PFSK-1 (cell line): ENCODE measurements around the gene HIF1A.

Experiments used
- POLR2AphosphoS5 ChIP-seq: IDR thresholded peaks from 2 replicates; pipeline ENCODE4 v1.6.1; 2012; ENCODE audit warnings: low read depth, mild to moderate bottlenecking, control low read depth, low read length, moderate library complexity
- REST ChIP-seq, 2 experiments: IDR thresholded peaks; 2 replicates each; pipeline versions ENCODE4 v1.6.1 to v1.8.0; 2011 to 2012; ENCODE audit warnings: low read depth in 2 of 2, low read length in 2 of 2, control low read depth in 1 of 2, inconsistent platforms in 1 of 2, mild to moderate bottlenecking in 1 of 2, moderate library complexity in 1 of 2; ENCODE audit not compliant: insufficient read depth in 1 of 2
- SIN3A ChIP-seq: IDR thresholded peaks from 2 replicates; pipeline ENCODE4 v1.6.1; 2012; ENCODE audit warnings: mild to moderate bottlenecking, low read length, moderate library complexity, borderline replicate concordance; ENCODE audit not compliant: insufficient read depth

GRCh38 chr14:61662437-61663311 lies 32.6 kb upstream of the HIF1A start:
- TF ChIP-seq REST (IDR thresholded peaks at IDR 0.05; ENCODE audit: insufficient read depth in 1 of 2, low read depth in 2 of 2, low read length in 2 of 2): no peak
- no peak for TF ChIP-seq POLR2AphosphoS5
- TF ChIP-seq SIN3A: no peak
